KMS-11 (cell line): Measurements from ENCODE around the gene CFDP1.
"Not testable (repeated sequence)": the region's sequence is repeated elsewhere in the genome, so short reads cannot be mapped to it uniquely, and the experiment has no call there.

Experiments
- H2AFZ ChIP-seq: fragments of 200-600 bp; sonication (generic); 2 replicates; pipeline ENCODE4 v1.6.1; 2016; ENCODE audit warnings: antibody characterized with exemption, mixed run types, low read depth
- H3K27ac ChIP-seq: fragments of 200-600 bp; sonication (generic); 2 replicates; pipeline ENCODE4 v1.6.1; 2016; ENCODE audit warnings: mild to moderate bottlenecking, mixed run types
- H3K27me3 ChIP-seq: fragments of 200-600 bp; sonication (generic); 2 replicates; pipeline ENCODE4 v1.6.1; 2017; ENCODE audit warnings: mild to moderate bottlenecking, low read depth, mixed run types, moderate library complexity; ENCODE audit not compliant: insufficient read depth
- H3K36me3 ChIP-seq: fragments of 200-600 bp; sonication (generic); 2 replicates; pipeline ENCODE4 v1.6.1; 2017; ENCODE audit warnings: mild to moderate bottlenecking, mixed run types; ENCODE audit not compliant: insufficient read depth
- H3K4me1 ChIP-seq: fragments of 200-600 bp; sonication (generic); 2 replicates; pipeline ENCODE4 v1.6.1; 2016; ENCODE audit warnings: mild to moderate bottlenecking, low read depth, mixed run types; ENCODE audit not compliant: poor library complexity, severe bottlenecking
- H3K4me2 ChIP-seq: fragments of 200-600 bp; sonication (generic); 2 replicates; pipeline ENCODE4 v1.7.0; 2016; ENCODE audit warnings: mild to moderate bottlenecking, mixed run types
- H3K4me3 ChIP-seq: fragments of 200-600 bp; sonication (generic); IDR thresholded peaks from 2 replicates; pipeline ENCODE4 v1.6.1; 2017; ENCODE audit warnings: low read depth, low read length, mixed read lengths; ENCODE audit not compliant: insufficient read depth
- H3K79me2 ChIP-seq: fragments of 200-600 bp; sonication (generic); 2 replicates; pipeline ENCODE4 v1.6.1; 2016; ENCODE audit warnings: low read depth, mixed run types; ENCODE audit not compliant: insufficient read depth
- H3K9ac ChIP-seq: fragments of 200-600 bp; sonication (generic); 2 replicates; pipeline ENCODE4 v1.6.1; 2016; ENCODE audit warnings: mild to moderate bottlenecking, mixed run types
- H4K20me1 ChIP-seq: fragments of 200-600 bp; sonication (generic); 2 replicates; pipeline ENCODE4 v1.6.1; 2016; ENCODE audit warnings: mild to moderate bottlenecking, mixed run types; ENCODE audit not compliant: insufficient read depth
- TF ChIP-seq, protein P1 (sequence below): fragments of 200-600 bp; sonication (generic); conservative IDR thresholded peaks from 2 replicates; pipeline ENCODE4 v1.6.1; 2017; ENCODE audit warnings: low read depth, mild to moderate bottlenecking, antibody characterized with exemption, low read length, moderate library complexity, mixed read lengths

Gene CFDP1

DNA sequence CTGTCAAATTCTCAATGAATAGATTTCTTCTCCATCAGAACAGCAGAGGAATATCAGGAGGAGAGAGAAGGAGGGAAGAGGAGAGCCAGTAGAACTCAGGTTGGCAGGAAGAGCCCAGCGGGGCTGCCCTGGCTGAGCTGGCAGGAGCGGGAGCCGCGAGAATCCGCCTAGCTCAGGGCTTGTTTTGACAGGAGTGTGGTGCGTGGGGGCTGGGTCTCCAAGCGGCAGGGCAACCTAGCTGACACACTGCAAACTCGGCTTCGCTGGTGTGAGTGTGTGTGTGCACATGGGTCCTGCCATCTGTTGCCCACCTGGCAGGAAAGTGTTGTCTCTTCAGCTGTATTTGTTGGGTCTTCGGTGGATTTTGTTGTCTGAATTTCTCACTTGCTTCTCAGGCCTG is 154.0 kb downstream of the CFDP1 start:
- H3K4me1 ChIP-seq, result no peaks in the 10 kb centered on the region
- no peaks in the 10 kb centered on the region for H4K20me1 ChIP-seq
- H3K4me2 ChIP-seq, result no peak overlapping the region
- H3K27ac ChIP-seq, result no peak overlapping the region
- H3K4me3 ChIP-seq, result no peak overlapping the region
- H2AFZ ChIP-seq, result no peak overlapping the region
- no peak overlapping the region for H3K9ac ChIP-seq
- no peaks in the 10 kb centered on the region for H3K36me3 ChIP-seq
- no peaks in the 10 kb centered on the region for H3K27me3 ChIP-seq
- TF ChIP-seq, protein P1, sequence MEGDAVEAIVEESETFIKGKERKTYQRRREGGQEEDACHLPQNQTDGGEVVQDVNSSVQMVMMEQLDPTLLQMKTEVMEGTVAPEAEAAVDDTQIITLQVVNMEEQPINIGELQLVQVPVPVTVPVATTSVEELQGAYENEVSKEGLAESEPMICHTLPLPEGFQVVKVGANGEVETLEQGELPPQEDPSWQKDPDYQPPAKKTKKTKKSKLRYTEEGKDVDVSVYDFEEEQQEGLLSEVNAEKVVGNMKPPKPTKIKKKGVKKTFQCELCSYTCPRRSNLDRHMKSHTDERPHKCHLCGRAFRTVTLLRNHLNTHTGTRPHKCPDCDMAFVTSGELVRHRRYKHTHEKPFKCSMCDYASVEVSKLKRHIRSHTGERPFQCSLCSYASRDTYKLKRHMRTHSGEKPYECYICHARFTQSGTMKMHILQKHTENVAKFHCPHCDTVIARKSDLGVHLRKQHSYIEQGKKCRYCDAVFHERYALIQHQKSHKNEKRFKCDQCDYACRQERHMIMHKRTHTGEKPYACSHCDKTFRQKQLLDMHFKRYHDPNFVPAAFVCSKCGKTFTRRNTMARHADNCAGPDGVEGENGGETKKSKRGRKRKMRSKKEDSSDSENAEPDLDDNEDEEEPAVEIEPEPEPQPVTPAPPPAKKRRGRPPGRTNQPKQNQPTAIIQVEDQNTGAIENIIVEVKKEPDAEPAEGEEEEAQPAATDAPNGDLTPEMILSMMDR, result no peak
- H3K79me2 ChIP-seq, result no peaks in the 10 kb centered on the region

DNA sequence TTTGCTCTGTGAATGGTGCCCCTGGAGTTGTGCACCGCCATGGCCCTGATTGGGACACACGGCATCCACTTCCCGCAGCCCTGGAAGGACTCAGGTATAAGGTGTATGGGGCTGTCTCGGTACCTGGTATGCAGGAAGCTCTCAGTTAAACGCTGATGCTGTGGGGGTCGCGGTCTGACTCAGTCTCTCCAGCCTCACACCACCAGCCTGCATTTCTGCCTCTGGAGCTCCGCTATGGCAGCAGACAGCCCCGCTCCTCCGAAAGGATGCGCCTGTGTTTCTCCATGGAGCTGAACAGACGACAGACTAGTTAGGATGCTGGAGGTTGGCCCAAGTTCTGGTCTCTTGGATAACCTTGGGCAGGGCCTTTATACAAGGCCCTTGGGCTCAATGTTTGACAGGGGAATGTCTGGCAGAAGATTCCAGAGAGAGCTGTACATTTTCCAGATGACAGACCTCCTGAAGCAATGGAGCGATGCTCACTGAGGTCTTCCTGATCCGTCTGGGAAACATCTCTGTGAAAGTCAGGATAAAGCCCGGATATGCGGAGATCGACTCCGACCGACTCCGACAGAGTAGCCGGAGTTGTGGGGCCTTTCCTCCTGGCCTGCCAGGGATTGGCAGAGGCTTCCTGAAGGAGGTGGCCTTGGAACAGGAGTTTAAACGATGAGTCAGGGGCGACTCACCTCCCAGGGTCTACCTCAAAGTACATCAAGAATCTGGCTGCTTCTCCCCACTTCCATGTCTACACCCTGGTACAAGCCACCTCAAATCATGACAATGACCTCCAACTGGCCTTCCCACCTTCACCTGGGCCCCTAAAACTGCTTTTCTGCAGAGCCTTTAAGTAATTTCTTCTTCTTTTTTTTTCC is 160.0 kb downstream of the CFDP1 start:
- no peak overlapping the region for H3K4me2 ChIP-seq
- no peak overlapping the region for H3K9ac ChIP-seq
- H4K20me1 ChIP-seq, result no peaks in the 10 kb centered on the region
- H3K36me3 ChIP-seq, result no peaks in the 10 kb centered on the region
- H2AFZ ChIP-seq, result no peak overlapping the region
- no peak overlapping the region for H3K4me3 ChIP-seq
- TF ChIP-seq, protein P1, result no peak
- H3K27me3 ChIP-seq, result no peaks in the 10 kb centered on the region
- no peak overlapping the region for H3K27ac ChIP-seq
- H3K79me2 ChIP-seq, result no peaks in the 10 kb centered on the region
- no peaks in the 10 kb centered on the region for H3K4me1 ChIP-seq

DNA sequence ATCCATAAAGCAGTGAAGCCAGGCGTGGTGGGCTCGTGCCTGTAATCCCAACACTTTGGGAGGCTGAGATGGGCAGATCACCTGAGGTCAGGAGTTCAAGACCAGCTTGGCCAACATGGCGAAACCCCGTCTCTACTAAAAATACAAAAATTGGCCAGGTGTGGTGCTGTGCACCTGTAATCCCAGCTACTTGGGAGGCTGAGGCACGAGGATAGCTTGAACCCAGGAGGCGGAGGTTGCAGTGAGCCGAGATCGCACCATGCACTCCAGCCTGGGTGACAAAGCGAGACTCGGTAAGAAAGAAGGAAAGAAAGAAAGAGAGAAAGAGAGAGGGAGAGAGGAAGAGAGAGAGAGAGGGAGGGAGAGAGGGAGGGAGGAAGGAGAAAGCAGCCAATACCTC is 160.7 kb downstream of the CFDP1 start:
- not testable (repeated sequence) for H3K4me1 ChIP-seq, H3K4me3 ChIP-seq, H4K20me1 ChIP-seq, H3K9ac ChIP-seq, H3K4me2 ChIP-seq, H3K36me3 ChIP-seq, H3K27me3 ChIP-seq, H3K79me2 ChIP-seq, H3K27ac ChIP-seq, H2AFZ ChIP-seq

DNA sequence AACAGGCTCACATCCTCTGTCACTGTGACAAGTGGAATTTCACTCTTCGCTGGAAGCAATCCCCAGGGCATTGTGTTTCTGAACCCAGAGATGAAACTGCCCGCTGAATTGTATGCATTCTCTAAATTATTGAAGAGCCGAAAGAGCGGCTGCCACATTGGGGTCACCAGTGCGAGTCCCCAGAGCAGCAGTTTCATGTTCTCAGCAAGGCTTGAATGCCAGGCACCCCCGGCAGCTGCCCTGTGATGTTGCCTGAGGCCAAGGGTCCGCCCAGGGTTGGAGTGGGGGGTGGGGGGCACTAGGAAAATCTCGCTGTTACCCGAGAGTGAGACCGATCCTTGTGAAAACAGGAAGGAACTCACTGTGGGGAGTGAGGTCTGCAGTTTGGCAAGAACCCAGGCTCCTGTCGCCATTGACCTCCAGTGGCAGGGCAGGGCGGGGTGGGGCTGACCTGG is 161.2 kb downstream of the CFDP1 start:
- Histone ChIP-seq H3K4me2 (no peak overlapping the region), H3K27me3 (no peaks in the 10 kb centered on the region), H3K4me3 (no peak overlapping the region), H3K36me3 (no peaks in the 10 kb centered on the region), H3K9ac (no peak overlapping the region), H4K20me1 (no peaks in the 10 kb centered on the region), H2AFZ (no peak overlapping the region), H3K4me1 (no peaks in the 10 kb centered on the region), H3K79me2 (no peaks in the 10 kb centered on the region), H3K27ac (no peak overlapping the region)
- TF ChIP-seq, protein P1, result no peak

DNA sequence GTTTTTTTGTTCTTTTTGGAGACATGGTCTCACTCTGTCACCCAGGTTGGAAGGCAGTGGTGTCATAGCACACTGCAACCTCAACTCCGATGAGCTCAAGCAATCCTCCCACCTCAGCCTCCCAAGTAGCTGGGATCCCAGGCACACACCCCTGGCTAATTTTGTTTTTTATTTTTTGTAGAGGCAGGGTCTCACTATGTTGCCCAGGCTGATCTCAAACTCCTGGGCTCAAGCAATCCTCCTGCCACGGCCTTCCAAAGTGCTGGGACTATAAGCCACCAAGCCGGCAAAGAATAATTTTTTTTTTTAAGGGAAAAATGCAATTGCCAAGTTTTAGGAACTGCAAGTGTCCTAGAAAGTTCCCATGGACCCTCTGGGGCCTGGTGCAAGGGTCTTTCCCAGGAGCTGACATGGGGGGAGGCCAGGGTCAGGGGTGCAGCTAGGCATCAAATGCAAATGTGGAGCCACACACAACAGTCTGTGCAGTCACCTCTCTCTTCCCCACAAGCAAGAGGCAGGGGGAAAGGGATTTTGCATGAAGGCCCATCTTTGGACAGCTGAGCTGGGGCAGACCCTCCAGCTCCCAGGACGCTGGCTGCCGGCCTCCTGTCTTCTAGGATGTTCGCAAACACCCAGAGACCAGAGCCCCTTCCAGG is 161.7 kb downstream of the CFDP1 start:
- H3K36me3 ChIP-seq, result no peaks in the 10 kb centered on the region
- H3K27me3 ChIP-seq, result no peaks in the 10 kb centered on the region
- H3K27ac ChIP-seq, result no peak overlapping the region
- H3K4me1 ChIP-seq, result no peaks in the 10 kb centered on the region
- H3K4me2 ChIP-seq, result no peak overlapping the region
- TF ChIP-seq, protein P1, result no peak
- H3K79me2 ChIP-seq, result no peaks in the 10 kb centered on the region
- no peaks in the 10 kb centered on the region for H4K20me1 ChIP-seq
- H3K4me3 ChIP-seq, result no peak overlapping the region
- no peak overlapping the region for H3K9ac ChIP-seq
- H2AFZ ChIP-seq, result no peak overlapping the region

DNA sequence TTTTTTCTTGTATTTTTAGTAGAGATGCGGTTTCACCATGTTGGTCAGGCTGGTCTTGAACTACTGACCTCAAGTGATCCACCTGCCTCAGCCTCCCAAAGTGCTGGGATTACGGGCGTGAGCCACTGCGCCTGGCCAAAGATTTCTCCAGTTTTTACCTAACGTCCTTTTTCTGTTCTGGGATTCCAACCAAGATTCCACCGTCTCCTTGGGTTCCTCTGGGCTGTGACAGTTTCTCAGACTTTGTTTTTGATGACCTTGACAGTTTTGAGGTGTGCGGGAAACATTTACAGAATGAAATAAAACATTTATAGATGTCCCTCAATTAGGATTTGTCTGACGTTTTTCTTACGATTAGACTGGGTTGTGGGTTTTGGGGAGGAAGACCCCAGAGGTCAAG is 163.9 kb downstream of the CFDP1 start:
- H3K27me3 ChIP-seq, H3K4me1 ChIP-seq: not testable (repeated sequence)

More for the DNA sequence above, 163.9 kb downstream of the CFDP1 start:
- not testable (repeated sequence) for H3K36me3 ChIP-seq, H3K4me2 ChIP-seq, H2AFZ ChIP-seq, H3K4me3 ChIP-seq, H3K79me2 ChIP-seq, H3K9ac ChIP-seq, H4K20me1 ChIP-seq, H3K27ac ChIP-seq
